Mucosa of rectum (tissue), 2 donors: Measurements from ENCODE around the gene CP.
"Not testable (repeated sequence)": the region's sequence is repeated elsewhere in the genome, so short reads cannot be mapped to it uniquely, and the experiment has no call there.

Experiments used
- H3K27ac ChIP-seq, 2 donors: one replicate each; pipeline ENCODE4 v1.7.0; 2013; ENCODE audit warnings: inconsistent platforms in 2 of 2, low read depth in 2 of 2, low read length in 2 of 2
- H3K27me3 ChIP-seq, 2 donors: one replicate each; pipeline ENCODE4 v1.7.0; 2013; ENCODE audit warnings: low read length in 2 of 2; ENCODE audit not compliant: control insufficient read depth in 2 of 2, insufficient read depth in 2 of 2
- H3K36me3 ChIP-seq, 2 donors: one replicate each; pipeline ENCODE4 v1.7.0; 2013; ENCODE audit warnings: low read length in 2 of 2; ENCODE audit not compliant: control insufficient read depth in 2 of 2, insufficient read depth in 2 of 2
- H3K4me1 ChIP-seq, 2 donors: one replicate each; pipeline ENCODE4 v1.7.0; 2013; ENCODE audit warnings: low read length in 2 of 2, mild to moderate bottlenecking in 1 of 2; ENCODE audit not compliant: control insufficient read depth in 2 of 2, insufficient read depth in 2 of 2
- H3K4me3 ChIP-seq, 2 donors: one replicate each; pipeline ENCODE4 v1.7.0; 2013; ENCODE audit warnings: low read length in 2 of 2
- H3K9ac ChIP-seq, 2 donors: one replicate each; pipeline ENCODE4 v1.7.0; 2013; ENCODE audit warnings: low read length in 2 of 2, low read depth in 1 of 2, mild to moderate bottlenecking in 1 of 2
- H3K9me3 ChIP-seq, 2 donors: one replicate each; pipeline ENCODE4 v1.7.0; 2013; ENCODE audit warnings: low read length in 2 of 2; ENCODE audit not compliant: control insufficient read depth in 2 of 2
- donor health status: healthy.
- donor health status: Normal muscosa, but diverticular disease.

Gene CP

DNA sequence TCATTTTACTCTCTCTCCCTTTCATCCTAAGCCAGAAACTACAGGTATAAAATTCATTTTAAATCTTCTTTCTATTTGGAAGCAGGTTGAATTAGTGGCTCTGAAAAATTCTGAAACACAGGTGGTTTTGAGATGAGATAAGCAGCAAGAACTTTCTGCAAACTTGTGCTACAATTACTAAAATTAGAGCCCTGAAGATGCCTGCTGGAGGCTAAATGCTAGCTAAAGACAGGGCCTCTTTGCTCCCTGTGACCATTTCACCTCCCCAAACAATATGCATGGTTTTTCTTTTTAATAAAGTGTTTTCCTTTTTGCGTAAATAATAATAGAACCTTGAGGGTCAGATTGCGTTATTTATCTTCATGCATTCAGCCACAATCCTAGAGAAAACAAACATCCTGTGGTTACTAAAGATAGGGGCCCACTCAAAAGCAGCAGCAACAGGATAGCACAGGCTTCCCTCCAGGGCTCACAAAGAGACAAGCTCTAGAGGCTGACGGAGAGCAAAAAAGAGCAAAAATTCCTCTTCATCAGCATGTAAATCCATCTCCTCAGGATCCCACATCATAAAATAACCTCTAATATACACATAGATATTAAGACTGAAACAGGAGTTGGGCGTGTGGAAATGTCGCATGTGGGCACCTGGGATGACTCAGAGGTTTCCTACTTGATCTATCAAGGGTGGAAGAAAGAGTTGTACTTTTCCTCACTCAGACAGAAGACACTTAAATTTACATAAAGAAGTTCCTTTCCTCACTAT is 26.5 kb upstream of the CP start:
- Histone ChIP-seq H3K36me3 (no peaks in the 10 kb centered on the region), H3K27me3 (no peaks in the 10 kb centered on the region), H3K4me1 (peaks cover 6 to 9% of the 10 kb centered on the region in 2 donors), H3K27ac (no peak overlapping the region), H3K9me3 (no peaks in the 10 kb centered on the region), H3K9ac (no peak overlapping the region), H3K4me3 (no peak overlapping the region)

DNA sequence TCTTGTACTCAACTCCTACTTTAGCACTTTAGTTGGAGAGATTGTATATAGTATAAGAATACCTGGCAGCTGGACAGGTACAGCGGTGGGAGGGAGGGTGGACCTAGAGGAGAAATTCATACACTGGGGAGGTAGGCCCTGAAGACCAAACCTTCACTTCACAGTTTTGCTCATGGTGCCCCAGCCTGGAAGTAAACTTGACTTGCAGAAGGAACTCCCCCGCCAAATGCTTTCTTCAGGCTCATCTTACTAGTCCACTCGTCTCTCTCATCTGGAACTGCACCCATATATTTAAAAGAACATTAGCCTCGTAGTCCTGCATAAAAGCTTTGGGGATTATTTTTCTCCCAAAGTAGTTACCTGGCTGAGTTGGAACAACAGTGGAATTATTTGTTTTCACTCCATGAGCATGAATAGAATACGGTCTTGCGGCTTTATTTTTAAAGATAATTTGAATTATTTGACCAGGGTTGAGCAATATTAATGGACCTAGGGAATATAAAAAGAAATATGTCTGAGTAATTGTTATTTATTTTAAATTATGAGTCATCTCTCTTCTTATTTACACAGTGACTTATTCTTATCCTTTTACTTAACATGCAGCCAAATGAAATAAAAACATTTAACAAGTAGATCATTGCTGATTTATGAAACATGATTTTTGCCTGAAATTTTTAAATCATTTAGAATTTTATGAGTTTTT is 25.5 kb upstream of the CP start:
- Histone ChIP-seq H3K9ac (no peak overlapping the region), H3K4me1 (peaks cover 6 to 9% of the 10 kb centered on the region in 2 donors), H3K9me3 (no peaks in the 10 kb centered on the region), H3K27me3 (no peaks in the 10 kb centered on the region), H3K4me3 (no peak overlapping the region), H3K27ac (no peak overlapping the region), H3K36me3 (no peaks in the 10 kb centered on the region)

DNA sequence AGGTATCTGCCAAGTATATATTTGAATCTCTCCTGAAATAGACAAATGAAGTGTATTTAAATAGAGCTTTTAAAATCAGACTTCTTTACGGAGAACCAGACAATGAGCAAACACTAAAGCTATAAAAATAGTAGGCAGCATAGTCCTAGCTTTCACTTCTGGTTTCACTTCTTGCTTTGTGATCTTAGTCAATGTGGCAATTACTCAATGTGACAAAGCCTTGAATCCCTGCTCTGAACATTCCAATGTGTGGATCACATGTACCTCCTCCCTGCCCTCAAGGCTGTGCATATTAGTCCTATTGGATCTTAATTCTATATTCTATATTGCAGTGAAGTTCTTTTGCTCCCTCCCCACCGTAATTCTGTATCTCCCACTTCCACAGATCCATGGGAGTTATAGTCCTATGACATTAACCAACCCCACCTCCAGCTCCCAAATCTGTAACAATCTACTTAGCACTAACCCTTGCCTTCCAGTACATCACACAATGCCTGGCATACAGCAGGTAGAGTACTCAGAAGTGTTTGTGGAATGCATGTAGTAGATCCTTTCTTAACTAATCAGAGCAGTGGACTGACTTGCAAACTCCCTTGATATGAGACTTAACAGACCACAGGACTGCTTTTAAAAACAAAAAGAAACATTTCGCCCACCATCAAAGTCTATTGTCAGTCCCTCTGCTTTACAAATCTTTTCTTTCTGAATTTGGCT is 24.3 kb upstream of the CP start:
- peaks cover 6 to 9% of the 10 kb centered on the region in 2 donors for H3K4me1 ChIP-seq
- H3K4me3 ChIP-seq = no peak overlapping the region
- H3K9me3 ChIP-seq = no peaks in the 10 kb centered on the region
- peak overlapping the region; percentile 11 to 24 for H3K27ac ChIP-seq
- H3K36me3 ChIP-seq = no peaks in the 10 kb centered on the region
- no peaks in the 10 kb centered on the region for H3K27me3 ChIP-seq
- H3K9ac ChIP-seq = no peak overlapping the region

DNA sequence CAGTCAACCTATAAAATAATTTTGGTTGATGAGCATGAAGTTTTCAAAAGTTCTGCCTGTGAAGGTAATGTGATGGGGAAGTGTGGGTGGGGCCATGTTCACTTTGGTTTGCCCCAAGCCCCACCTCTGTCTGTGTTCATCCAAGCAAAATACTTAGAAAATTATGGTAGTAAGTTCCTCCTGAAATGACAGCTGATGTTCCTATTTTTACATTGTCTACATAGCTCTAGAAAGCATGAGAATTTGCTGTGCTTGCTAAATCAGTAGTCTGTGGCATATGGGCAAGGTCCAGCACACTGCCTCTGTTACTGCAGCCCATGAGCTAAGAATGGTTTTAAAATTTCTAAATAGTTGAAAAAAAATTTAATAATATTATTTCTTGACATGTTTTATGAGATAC is 21.9 kb upstream of the CP start:
- Histone ChIP-seq H3K36me3 (no peaks in the 10 kb centered on the region), H3K27ac (no peak overlapping the region), H3K27me3 (no peaks in the 10 kb centered on the region), H3K4me1 (peaks cover 5 to 9% of the 10 kb centered on the region in 2 donors), H3K9ac (no peak overlapping the region), H3K4me3 (no peak overlapping the region), H3K9me3 (no peaks in the 10 kb centered on the region)

DNA sequence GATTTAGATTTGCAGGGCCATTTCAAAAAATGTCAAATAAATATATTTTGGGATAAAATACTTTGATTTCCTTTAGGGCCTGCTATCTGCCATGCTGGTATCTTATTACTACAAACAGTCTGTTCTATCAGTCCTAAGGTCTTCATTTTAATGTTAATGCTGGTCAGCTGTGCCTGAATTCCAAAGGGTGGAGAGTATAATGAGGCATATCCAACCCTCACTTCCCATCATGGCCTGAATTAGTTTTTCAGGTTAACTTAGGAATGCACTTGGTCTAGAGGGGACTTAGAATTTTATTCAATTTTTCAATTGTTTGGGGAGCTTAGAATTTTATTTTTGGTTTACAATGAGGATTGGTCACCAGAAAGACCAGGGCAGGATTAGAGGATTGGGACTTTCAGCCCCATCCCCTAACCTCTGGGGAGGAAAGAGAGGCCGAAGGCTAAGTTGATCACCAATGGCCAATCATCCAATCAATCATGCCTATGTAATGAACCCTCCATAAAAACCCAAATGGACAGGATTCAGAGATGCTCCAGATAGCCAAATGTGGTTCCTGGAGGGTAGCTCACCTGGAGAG is 17.8 kb upstream of the CP start:
- Histone ChIP-seq H3K9ac (no peak overlapping the region), H3K27ac (no peak overlapping the region), H3K9me3 (no peaks in the 10 kb centered on the region), H3K36me3 (no peaks in the 10 kb centered on the region), H3K4me1 (peaks cover 0 to 3% of the 10 kb centered on the region in 2 donors), H3K4me3 (no peak overlapping the region), H3K27me3 (no peaks in the 10 kb centered on the region)

DNA sequence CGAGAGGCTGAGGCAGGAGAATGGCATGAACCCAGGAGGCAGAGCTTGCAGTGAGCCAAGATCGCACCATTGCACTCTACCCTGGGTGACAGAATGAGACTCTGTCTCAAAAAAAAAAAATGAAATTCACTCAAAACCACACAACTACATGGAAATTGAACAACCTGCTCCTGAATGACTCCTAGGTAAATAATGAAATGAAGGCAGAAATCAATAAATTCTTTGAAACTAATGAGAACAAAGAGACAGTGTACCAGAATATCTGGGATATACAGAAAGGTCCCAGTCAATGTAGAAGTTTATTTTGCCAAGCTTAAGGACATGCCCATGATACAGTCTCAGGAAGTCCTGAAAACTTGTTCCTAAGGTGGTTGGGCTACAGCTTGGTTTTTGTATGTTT is 16.6 kb upstream of the CP start:
- H3K9me3 ChIP-seq, H3K36me3 ChIP-seq, H3K9ac ChIP-seq, H3K4me1 ChIP-seq, H3K27ac ChIP-seq, H3K27me3 ChIP-seq, H3K4me3 ChIP-seq: not testable (repeated sequence)

DNA sequence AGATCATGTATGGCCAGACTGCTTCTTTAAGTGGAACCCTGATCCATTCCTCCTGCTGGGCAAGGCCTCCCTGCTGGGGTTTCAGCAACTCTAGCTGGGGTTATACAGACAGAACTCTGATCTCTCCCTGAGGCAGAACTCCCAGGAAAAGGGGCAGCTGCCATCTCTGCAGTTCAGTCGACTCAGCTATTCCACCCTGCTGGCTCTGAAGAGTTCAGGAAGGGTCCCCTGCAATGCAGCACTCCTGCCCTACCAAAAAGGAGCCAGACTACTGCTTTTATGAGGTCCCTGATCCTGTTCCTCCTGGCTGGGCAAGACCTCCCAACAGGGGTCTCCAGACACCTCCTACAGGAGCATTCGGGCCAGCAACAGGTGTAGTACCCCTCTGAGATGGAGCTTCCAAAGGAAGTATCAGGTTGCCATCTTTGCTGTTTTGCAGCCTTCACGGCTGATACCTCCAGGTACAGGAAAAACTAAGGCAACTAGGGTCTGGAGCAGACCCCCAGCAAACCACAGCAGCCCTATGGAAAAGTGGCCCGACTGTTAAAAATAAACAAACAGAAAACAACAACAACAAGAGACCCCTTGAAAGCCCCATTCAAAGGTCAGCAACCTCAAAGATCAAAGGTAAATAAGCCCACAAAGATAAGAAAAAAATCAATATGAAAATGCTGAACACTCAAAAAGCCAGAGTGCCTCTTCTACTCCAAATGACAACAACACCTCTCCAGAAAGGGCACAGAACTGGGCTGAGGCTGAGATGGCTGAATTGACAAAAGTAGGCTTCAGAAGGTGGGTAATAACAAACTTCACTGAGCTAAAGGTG is 14.2 kb upstream of the CP start:
- Histone ChIP-seq H3K4me1 (peaks cover 3% of the 10 kb centered on the region in 2 donors), H3K27ac (no peak overlapping the region), H3K9me3 (no peaks in the 10 kb centered on the region), H3K36me3 (no peaks in the 10 kb centered on the region), H3K4me3 (no peak overlapping the region), H3K9ac (no peak overlapping the region), H3K27me3 (no peaks in the 10 kb centered on the region)

DNA sequence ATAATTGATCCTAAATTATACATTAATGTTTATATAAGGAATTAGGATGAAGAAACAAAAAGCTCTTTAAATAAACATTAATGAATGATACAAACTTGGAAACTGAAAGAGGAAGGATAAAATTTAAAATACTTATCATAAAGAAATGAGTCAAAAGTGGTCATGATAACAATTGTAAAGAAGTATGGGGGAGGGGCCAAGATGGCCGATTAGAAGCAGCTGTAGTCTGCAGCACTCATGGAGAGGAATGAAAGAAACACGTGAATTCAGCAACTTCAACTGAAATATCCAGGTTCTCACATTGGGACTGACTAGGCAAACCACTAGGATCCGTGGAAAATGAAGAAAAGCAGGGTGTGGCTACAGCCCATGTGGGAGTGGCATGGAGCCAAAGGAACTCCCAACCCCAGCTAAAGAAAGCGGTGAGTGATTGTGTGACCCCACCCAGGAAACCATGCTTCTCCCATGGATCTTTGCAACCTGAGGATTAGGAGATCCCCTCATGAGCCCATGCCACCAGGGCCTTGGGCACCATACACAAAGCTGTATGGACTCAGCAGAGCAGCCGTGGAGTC is 13.1 kb upstream of the CP start:
- Histone ChIP-seq H3K4me3 (no peak overlapping the region), H3K9ac (no peak overlapping the region), H3K27ac (no peak overlapping the region)

DNA sequence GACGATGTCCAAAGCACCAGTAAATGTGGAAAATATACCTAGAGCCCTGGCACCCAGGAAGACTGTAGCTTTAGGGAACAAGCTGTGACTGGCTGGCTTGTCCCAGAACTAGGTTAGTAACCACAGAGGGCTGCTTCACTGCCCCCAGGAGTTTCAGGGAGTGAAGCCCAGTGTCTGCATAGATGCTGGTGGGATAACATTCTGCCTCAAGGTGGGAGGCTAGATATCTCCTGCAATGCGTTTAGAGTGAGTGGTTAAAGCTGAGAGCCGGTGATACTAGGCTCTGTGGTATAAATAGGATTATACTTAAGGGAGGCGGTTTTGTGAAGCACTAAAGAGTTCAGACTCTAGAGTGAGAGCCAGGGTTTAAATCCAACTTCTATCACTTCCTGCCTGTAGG is 11.7 kb upstream of the CP start:
- no peak overlapping the region for H3K27ac ChIP-seq
- H3K9ac ChIP-seq = no peak overlapping the region
- H3K36me3 ChIP-seq = no peaks in the 10 kb centered on the region
- H3K4me1 ChIP-seq = peaks cover 3% of the 10 kb centered on the region in 2 donors
- no peaks in the 10 kb centered on the region for H3K27me3 ChIP-seq
- H3K4me3 ChIP-seq = no peak overlapping the region
- no peaks in the 10 kb centered on the region for H3K9me3 ChIP-seq

More for the DNA sequence above, 13.1 kb upstream of the CP start:
- Histone ChIP-seq H3K9me3 (no peaks in the 10 kb centered on the region), H3K27me3 (no peaks in the 10 kb centered on the region), H3K4me1 (peaks cover 3% of the 10 kb centered on the region in 2 donors), H3K36me3 (no peaks in the 10 kb centered on the region)
